DMS 273 treated with DMSO at 0.1 percent for 48 hours (cell line): Measurements from ENCODE around the gene FBXW4.
"Not testable (repeated sequence)": the region's sequence is repeated elsewhere in the genome, so short reads cannot be mapped to it uniquely, and the experiment has no call there.

ENCODE experiments used
- DNase-seq: peaks from one replicate; lab custom pipeline; 2025; lab: John Stamatoyannopoulos, UW

The FBXW4 gene

GRCh38 chr10:101655570-101655969, 39.4 kb downstream of the FBXW4 start:
- no peak for DNase-seq

DNA sequence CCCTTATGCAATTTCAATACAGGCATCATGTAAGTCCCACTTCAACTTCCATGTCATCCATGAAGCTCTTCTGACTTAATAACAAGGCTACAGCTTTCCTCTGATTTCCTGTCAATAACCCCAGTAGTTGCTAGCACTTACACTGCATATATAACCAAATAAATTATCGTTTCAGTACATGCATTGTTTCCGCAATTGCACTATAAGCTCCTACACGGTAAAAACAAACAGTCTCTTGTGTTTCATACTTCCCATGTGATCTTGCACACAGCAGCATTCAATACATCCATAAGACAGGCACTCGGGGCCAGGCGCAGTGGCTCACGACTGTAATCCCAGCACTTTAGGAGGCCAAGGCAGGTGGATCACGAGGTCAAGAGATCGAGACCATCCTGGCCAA, 41.4 kb downstream of the FBXW4 start:
- DNase-seq, result no peak

DNA sequence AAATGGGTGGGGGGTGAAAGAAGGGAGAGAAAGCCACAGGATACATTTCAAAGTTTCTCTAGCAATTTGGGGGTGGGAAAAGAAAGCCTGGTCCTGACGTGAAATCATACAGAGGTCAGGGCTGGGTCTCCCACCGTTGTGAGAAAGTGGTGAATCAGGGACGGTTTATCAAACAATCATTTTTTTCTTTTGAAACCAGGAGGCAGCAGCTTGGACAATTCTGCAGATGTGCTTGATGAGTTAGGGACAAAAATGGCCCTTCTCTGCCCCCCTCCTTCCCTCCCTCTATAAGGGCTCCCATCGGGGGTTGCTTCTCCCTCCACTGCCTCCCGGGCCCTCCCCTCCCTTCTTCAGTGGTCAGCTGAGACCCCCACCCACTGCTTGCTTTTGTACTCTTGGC, 43.6 kb downstream of the FBXW4 start:
- no peak for DNase-seq

DNA sequence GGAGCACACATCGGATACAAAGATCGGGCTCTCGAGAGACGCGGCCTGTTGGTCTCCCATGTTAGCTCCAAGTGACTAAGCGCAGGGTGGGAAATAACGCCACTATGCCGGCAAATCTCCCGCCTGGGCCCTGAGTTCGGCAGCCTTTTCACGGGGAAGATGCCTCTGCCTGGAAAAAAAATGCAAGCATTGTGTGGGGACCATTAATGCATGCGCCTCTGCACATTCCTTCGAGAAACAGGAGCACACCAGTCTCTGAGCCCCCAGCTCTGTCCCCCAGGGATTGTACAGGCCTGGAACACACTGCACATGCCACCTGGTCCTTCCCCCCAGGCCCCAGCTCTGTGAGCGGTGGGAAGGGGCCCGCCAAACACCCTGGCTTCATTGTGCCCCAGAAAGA, 44.1 kb downstream of the FBXW4 start:
- no peak for DNase-seq

DNA sequence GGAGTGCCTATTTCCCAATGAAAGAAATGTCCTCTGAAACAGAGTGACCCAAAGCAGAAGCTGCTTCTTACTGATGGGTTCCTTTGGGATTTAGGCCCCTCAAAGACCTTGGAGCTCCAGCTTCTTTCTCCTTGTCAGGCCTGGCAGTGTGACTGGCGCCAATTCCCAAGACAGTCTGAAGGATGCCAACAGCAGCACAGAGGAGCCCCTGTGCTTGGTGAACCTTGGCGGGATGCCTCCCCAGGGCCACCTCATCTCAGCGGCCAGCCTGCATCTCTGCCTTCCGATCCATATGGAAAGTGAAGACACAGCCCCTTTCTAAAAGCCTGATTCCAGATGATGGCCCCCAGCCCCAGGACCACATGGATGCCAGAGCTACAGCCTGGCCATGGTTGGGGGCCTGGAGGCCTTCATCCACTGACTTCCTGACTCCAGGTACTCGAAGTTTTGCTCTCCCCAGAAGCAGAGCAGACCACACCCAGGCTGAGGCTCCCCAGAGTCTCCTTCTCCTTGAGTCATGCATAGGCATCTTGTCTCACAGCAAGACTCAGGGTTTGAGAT, 45.4 kb downstream of the FBXW4 start:
- DNase-seq, result no peak

GRCh38 chr10:101647255-101647654, 47.7 kb downstream of the FBXW4 start:
- DNase-seq, result no peak

DNA sequence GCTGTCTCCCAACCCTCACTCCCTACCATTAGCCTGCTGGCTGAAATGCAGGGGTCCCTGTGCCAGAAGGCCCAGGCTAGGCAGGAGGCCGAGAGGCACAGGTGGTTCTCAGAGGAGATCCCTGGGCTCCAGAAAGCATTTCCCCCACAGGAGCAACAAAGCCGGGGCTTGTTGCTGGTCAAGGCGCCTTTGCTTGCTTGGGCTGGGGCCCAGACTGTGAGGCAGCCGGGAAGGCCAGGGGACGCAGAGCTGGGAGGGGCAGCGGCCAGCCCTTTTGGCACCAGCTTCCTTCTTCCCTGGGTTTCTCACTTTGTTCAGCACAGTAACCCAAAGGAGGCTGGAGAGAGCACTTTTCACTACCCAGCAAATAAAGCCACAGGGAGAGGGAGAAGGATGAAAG, 48.6 kb downstream of the FBXW4 start:
- no peak for DNase-seq

- DNase-seq, result no peak
These were observed 49.3 kb downstream of the FBXW4 start for GRCh38 chr10:101645659-101646058.

DNA sequence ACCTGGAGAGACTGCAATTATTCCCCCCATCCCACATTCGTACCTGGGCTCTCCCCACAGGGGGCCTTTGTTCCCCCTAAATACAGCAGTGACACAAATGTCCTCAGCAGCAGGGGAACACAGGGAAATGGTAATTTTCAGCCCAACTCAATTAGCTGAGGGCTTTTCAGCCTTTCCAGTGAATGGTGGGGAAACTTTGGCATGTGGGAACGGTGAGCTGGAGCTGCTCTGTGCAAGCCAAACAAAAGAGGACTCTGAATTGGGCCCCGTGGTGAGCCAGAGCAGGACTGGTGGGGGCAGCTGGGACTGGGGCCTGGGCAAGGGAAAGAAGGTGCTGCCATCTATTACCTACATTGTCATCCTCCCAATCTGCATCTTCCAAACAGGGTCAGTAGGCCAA, 51.0 kb downstream of the FBXW4 start:
- DNase-seq, result no peak

- DNase-seq, result no peak
These were observed 51.4 kb downstream of the FBXW4 start for GRCh38 chr10:101643546-101643945.

DNA sequence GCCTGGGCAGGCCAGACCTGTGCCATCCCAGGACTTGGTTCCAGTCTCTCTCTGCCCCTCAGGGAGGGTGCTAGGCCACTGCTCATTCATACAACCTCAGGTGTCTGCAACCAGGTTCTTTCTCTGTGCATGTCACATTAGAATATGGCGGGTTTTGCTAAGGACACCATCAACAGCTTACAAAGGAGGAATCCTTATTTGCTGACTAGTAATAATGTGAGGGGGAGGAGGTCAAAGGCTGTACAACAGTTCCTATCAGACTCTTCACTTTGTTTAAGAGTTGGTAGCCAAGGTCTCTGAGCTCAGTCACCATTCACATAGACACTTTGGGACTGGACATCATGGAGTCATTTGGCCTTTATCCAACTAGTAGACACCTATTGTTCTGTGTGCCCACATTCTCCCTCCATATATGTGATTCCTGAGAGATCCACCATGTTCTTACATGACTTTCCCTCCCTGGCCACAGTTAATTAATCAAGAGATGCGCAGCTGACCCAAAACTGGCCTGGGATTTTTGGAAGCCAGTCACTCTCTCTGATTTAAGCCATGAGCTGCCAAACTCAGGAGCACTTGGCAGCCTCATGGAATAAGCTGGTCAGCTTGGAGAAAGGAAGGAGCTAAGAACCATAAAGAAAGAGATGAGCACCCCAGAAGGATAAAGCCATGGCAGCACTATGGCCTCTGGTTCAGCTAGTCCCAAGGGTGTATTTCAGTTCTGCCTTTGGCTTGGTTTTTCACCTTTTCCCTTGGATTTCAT, 55.6 kb downstream of the FBXW4 start:
- no peak for DNase-seq

DNA sequence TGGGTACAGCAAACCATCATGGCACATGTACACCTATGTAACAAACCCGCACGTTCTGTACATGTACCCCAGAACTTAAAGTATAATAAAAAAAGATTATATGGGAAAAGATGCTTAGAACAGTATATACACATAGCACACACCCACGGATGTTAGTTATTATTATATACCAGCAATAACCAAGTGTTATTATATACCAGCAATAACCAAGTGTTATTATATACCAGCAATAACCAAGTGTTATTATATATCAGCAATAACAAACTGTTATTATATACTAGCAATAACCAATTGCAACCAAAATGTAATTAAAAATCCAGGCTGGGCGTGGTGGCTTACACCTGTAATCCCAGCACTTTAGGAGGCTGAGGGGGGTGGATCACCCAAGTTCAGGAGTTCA, 61.5 kb downstream of the FBXW4 start:
- not testable (repeated sequence) for DNase-seq

GRCh38 chr10:101631821-101632475, 63.0 kb downstream of the FBXW4 start:
- DNase-seq, result no peak

DNA sequence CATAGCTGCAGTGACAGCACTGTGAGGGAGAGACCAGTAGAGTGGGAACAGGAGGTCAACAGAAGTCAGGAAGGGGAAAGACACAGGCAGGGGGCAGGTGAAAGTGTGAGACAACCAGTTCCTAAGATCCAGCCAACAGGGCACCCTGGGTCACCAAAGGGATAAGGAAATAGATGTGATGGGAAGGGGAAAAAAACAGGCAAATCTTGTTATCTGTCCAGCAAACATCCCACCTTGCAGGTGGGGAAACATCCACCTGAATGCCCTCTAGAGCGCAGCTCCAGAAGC, 64.4 kb downstream of the FBXW4 start:
- DNase-seq, result no peak

DNA sequence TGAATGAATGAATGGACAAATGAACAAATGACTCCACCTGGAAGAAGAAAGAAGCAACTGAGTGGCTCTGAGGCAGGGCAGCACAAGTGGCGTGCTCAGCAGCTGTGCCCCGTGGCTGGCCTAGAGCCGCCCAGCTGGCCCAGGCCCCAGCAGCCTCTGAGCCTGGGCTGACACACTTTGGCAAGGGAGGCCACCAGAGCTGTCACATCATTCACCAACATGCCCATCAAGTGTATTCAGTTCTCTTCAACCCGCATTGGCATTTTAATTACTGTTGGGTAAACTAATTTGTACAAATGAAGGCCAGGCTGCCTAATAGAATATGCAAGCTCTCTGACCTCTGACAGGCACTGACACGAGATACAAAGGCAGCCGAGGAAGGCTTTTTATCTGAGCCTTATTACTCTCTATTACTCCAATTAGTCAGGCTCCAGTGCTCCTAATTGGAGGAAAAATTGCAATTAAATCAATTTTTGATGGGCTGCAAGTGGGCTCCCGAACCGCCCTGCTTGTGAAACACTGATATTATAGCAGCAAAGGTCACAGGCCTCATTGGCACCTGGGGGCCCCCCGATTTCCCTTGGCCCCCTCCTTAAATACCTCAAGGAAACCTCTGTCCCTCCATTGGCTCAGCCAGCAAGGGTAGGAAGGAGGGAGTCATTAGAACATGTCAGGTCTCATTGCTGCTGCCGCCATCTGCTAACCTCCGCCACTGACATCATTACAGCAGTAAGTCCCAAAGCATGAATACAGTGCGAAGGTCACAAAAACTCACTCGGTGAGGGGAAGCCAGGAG, 64.9 kb downstream of the FBXW4 start:
- no peak for DNase-seq

GRCh38 chr10:101625821-101626412, 69.1 kb downstream of the FBXW4 start:
- no peak for DNase-seq

- DNase-seq, result no peak
These were observed 70.4 kb downstream of the FBXW4 start for GRCh38 chr10:101624526-101625102.

DNA sequence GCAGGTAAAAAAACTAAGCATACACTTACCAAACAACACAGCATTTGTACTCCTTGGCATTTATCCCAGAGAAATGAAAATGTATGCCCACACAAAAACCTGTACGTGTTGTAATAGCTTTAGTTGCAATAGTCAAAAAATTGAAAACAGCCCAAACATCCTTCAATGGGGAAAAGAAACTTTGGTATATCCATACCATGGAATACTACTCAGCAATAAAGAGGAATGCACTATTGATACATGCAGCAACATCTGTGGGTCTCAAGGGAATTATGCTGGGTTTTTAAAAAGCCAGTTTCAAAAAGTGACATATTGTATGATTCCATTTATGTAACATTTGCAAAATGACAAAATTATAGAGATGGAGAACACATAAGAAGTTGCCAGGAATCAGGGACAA, 71.4 kb downstream of the FBXW4 start:
- DNase-seq, result no peak

- no peak for DNase-seq
These were observed 75.0 kb downstream of the FBXW4 start for GRCh38 chr10:101619983-101620382.

DNA sequence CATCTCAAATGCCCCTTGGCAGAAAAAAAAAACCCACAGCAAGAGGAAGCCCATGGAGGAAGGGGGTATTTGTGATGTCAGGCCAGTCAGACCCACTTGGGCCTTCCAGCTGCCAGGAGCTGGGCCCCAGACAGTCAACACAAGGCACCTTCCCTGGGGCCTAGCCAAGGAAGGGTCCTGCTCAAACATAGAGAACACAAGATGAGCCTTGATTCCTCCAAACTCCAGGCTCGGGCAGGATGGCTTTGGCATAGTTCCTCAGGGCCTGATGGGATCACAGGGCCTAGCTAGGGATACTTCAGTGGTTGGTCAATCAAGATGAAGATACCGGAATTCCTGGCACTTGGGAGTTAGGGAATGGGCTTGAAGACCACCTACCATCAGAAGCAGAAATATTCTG, 76.1 kb downstream of the FBXW4 start:
- DNase-seq, result no peak

DNA sequence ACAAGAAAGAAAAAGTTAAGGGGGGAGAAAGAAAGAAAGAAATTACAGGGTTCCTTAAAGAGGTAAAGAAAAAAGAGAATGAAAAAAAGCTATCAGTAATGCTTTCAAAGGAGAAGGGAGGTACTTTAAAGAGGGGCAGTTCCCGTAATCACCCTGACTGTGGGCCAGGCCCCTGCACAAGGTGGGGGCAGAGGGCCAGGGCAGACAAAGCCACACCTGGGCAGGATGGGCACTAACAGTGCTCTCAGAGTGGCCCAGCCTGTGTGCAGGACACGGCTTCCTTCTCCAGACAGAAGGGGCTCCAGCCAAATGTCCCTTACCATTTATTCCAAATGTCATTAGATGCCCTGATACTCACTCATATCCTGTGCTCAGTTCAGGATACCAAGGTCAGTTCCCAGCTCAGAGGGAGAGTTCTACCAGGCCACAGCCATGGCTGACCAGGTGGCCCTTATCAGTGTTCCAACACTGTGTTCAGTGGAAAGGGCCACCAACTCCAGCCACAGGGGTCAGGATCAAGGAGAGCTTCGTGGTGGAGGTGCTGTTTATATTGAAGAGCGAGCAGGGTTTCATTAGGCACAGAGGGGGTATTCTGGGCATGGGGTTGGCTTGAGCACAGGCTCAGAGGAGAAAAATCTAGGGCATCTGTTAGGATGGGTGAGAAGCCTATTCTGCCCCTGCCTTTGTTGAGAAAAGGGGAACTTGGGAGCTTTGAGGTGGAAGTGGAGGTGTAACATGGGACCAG, 77.0 kb downstream of the FBXW4 start:
- no peak for DNase-seq
